Effector CD8-positive, alpha-beta T cell (primary cell): ENCODE results near the gene ASB3.
"Not testable (repeated sequence)": the region's sequence is repeated elsewhere in the genome, so short reads cannot be mapped to it uniquely, and the experiment has no call there.

Experiments
- DNase-seq: peaks from one replicate; lab custom pipeline; 2025; lab: John Stamatoyannopoulos, UW
- total RNA-seq, 4 experiments: gene quantifications; one replicate each; lab custom pipeline; 2026; lab: John Stamatoyannopoulos, UW

Gene ASB3, protein sequence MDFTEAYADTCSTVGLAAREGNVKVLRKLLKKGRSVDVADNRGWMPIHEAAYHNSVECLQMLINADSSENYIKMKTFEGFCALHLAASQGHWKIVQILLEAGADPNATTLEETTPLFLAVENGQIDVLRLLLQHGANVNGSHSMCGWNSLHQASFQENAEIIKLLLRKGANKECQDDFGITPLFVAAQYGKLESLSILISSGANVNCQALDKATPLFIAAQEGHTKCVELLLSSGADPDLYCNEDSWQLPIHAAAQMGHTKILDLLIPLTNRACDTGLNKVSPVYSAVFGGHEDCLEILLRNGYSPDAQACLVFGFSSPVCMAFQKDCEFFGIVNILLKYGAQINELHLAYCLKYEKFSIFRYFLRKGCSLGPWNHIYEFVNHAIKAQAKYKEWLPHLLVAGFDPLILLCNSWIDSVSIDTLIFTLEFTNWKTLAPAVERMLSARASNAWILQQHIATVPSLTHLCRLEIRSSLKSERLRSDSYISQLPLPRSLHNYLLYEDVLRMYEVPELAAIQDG
- total RNA-seq = 35.2 to 44.9 (median 42.5) reads per million in 4 experiments

DNA sequence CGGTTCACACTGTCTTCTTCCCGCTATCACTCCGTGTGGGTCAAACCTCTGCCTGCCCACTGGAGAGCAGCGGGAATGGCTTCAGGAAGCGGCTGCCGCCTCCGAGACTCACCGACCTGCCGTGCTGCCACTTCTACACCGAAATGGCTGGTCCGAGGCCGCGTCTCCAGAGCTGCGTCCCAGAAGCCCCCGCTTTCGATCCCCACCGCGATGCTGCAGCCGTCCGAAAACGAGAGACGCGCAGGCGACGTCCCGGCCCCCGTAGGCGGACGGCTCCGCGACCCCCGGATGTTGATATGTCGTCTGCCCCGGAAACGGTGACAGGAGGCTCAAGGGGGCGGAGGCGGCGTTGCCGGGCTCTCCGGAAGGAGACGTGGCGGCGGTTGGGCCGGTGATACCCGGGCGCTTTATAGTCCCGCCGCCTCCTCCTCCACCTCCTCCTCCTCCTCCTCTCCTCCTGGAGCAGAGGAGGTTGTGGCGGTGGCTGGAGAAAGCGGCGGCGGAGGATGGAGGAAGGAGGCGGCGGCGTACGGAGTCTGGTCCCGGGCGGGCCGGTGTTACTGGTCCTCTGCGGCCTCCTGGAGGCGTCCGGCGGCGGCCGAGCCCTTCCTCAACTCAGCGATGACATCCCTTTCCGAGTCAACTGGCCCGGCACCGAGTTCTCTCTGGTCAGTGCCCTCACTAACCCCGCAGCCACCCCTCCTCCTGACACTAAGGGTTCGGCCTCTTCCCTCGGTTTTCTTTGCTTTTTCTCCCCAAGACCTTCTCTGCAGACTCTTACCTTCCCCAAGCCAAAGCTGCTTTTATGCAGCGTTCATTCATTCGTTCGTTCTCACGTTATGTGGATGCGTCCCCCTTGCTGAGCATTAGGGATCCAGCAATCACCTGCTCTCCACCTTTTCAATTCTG is at the start of gene ASB3, which contains the start of gene ERLEC1:
ASB3 (minus strand) TSS at position 249 of the 909 bp plus-strand sequence. CDS start 21,381 bp downstream, outside the sequence.
ERLEC1 (plus strand) TSS at position 340 of the 909 bp plus-strand sequence; CDS start at position 507, 167 bp downstream.
- peak; percentile 80 for DNase-seq

DNA sequence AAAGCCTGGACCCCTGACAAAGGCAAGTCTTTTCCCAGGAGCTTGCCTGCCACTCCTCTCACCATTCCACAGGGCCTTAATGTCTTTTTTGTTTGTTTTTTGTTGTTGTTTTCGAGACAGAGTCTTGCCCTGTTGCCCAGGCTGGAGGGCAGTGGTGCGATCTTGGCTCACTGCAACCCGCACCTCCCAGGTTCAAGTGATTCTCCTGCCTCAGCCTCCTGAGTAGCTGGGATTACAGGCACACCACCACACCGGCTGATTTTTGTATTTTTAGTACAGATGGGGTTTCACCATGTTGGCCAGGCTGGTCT is 43.2 kb upstream of the ASB3 start:
- DNase-seq = not testable (repeated sequence)

DNA sequence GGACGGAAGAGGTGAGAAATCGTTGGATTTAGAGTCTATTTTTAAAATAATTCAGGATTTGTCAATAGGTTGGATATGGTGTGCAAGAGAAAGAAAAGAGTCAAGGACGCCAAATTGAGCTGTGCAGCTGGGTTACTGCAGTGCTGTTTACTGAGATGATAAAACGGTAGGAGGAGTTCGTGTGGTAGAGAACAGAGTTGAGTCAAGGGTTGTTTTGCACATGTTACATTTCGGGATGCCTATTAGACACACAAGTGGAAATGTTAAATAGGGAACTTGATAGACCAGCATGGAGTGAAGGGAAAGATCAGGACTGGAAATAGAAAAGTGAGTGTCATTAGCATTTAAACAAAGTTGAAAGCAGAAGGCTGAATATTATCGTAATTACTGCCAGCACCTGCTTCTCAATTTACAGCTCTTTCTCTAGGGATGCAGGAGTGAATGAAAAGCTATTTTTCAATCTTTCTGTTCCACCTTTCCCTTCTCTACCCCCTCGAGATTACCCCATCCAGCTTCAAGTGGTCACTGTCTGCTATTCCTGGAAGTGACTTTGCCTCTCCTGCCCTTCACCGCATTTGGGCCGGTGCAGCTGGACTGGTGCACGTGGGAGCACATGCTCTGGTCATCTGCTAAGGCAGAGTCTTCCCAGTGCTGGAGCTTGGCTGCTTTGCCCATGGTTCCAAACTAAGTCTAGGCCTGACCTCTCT is 42.7 kb upstream of the ASB3 start:
- no peak for DNase-seq

DNA sequence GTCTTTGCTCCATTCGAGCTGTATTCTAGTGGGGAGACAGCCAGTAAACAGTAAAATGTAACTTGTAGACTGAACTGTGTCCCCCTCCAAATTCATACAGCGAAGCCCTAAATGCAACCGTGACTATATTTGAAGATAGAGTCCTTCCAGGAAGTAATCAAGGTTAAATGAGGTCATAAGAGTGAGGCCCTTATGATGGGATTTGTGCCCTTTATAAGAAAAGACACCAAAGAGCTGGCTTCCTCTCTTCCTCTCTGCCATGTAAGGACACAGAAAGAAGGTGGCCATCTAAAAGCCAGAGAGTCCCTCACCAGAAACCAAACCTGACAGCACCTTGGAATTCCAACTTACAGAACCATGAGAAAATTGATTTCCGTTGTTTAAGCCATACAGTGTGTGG is 41.6 kb upstream of the ASB3 start:
- no peak for DNase-seq

DNA sequence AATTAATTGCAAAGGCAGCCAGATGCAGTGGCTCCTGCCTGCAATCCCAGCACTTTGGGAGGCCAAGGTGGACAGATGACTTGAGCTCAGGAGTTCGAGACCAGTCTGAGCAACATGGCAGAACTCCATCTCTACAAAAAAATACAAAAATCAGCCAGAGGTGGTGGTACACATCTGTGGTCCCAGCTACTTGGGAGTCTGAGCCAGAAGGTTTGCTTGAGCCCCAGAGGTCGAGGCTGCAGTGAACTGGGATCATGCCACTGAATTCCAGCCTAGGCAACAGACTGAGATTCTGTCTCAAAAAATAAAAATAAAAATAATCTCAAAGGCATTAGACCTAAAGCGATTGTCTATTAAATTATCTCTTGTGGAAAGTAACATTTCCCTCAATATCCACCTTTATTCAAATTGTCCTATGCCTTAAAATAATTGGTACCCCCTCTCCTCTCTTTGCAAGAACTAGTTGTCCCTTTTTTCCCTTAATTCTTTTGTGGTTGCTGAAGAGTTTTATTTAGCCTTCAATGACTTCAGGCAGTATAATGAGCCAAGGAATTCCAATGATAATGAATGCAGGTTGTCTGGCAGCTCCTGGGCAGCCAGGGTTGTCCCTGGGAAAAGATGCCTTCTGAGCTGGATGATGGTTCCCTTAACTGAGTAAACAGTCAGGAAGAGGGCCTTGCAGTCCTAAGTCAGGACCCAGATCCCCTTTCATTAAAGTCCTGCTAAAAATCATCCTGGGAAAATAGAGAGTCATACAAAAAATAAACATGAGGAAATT is 40.8 kb upstream of the ASB3 start:
- no peak for DNase-seq

DNA sequence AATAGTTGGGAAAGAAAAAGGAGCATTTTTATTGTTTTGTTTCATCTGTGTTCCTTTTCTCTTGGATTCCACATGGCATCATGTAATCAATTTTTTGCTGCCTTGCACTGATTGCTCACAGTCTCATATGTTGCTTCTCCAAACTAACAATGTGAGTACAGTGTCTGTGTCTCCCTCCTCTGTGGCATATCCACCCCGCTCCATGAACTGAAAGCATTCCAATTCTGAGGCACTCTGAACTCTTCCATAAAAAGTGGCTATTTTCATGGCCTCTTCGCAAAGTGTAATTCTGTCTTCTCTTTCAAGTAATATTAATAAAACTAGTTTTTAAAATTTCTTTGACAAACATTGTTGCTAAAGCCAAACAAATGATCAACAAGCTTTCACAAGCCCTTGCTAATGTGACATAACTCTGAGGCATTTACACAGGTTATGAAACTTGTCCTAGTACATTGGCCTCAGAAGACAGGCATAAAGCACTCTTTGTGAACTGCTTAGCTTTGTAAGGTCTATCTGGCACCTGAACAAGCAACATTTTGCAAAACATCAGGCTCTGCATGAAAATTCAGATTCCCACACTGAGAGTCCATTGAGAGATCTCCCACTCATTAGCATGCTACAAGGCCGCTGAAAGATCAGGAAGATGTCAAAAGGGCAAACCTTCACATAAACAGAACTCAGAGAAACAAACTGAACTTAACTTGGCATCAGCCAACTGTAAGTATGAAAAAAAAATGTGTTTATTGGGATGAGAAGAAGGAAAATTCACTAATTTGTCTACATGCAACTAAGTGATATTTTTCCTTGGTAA is 40.0 kb upstream of the ASB3 start:
- DNase-seq = no peak

DNA sequence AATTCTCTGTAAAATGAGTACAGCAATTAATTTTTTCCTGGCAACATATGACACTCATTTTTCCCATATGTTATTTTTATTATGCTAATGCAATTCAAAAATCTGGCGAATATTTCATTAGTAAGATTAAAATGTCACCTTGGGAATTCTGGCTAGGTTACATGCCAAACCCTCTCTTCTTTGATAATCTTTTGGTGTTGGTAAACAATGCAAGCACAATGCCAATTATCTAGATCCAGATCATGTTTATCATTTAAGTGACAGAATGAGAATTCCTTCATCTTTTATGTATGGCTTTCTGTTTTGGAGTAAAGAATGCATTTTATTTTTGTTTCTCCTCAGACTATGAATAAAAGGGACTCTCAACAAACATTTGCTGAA is 39.3 kb upstream of the ASB3 start:
- no peak for DNase-seq

DNA sequence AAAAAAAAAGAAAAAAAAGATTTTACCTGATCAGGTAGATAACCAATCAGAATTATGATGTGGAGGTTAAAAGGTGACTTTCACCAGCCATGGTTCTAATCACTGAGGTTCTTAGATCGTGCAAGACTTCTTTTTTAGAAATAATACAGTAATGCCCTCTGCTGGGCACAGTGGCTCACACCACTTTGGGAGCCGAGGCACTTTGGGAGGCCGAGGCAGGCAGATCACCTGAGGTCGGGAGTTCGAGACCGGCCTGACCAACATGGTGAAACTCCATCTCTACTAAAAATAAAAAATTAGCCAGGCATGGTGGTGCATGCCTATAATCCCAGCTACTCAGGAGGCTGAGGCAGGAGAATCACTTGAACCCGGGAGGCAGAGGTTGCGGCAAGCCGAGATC is 36.9 kb upstream of the ASB3 start:
- DNase-seq = not testable (repeated sequence)

DNA sequence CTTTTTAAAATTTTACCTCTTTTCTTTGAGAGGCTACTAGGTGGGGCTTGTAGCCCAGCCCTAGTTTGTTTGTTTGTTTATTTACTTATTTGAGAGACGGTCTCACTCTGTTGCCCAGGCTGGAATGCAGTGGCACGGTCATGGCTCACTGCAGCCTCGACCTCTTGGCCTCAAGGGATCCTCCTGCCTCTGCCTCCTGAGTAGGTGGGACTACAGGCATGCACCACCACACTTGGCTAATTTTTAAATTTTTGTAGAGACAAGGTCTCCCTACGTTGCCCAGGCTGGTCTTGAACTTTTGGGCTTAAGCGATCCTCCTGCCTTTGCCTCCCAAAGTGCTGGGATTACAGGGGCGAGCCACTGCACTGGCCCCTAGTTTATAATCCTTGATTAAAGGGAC is 35.1 kb upstream of the ASB3 start:
- no peak for DNase-seq

DNA sequence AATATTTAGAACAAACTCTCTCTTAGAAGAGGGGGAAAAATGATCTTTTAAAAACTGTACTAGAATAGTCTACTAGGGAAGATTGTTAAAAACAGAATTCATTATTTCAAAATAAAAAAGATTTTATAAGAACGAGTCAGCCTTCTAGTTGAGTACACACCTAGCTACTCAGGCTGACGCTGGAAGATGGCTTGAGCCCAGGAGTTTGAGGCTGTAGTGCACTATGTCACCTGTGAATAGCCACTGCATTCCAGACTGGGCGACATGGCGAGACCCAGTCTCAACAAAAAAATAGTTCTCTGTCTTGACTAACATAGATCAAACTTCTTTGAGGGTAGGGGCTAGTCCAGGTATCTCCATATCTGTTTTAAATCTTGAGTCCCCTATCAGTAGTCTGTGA is 34.0 kb upstream of the ASB3 start:
- DNase-seq = no peak

DNA sequence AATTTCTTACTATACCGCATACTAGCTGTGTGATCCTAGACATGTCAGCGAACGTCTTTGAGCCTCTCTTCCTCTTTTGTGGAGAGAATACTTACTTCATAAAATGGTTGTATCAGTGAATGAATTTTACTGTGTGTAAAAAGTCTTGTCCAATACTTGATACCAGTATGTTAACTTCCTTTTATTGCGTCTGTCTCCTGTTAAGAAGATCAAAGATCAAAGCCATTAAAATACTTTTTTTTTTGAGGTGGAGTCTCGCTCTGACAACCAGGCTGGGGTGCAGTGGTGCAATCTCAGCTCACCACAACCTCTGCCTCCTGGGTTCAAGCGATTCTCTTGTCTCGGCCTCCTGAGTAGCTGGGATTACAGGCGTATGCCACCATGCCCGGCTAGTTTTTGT is 33.3 kb upstream of the ASB3 start:
- no peak for DNase-seq

DNA sequence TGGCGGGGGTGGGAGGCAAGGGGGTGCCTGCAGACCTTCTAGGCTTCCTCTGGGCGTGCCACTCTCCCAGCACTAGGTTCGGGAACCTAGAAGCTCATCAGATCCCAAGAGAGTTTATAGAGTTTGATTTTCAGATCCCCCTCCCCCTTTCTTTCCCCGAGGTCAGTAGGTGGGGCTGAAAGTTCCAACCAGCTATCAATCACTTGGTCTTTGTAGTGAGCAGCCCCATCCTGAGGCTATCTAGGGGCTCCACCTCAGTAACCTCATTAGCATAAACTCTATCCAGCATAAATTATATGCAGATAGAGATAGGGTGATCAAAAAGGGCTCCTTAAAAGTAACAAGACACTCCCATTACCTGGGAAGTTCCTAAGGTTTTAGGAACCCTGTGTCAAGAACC is 32.9 kb upstream of the ASB3 start:
- DNase-seq = no peak

DNA sequence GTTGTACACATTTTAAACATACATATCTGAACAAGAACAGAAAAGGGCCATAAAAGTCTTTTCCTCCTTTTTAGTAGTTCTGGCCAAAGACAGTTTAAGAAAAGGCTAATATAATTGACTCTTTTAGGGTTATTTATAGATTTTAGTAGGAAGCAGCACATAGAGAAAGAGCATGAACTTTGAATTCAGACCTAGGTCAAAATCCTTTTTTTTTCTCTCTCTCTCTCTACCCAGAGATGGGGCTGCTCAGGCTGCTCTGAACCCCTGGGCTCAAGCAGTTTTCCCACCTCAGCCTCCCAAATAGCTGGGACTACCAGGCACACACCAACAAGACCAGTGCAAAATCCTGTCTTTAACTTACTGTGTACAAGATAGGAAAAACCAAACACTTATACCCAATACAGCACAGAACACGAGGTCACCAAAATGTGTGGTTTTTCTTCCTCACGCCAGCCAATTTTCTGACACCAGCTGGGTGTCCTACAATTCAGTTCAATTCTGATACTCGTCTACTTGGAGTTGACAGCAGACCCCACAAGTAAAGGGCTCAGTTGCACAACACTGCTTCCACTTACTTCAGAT is 32.2 kb upstream of the ASB3 start:
- no peak for DNase-seq

DNA sequence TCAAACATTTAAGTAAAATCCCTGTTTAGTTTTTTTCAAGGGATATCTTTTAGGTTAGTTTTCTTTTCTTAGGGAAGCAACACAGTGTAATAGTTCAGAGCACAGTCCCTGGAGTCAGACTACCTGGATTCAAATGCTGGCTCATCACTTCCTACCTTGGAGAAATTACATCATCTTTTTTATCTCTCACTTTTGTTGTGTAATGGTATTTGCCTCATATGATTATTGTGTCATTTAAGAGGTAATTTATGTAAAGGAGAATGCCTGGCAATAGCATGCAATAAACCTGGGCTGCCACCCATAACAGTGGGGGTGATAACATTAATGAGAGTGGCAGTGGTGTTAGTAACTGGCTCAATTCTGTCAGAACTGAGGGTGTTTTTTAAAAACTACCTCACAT is 26.4 kb upstream of the ASB3 start:
- no peak for DNase-seq

DNA sequence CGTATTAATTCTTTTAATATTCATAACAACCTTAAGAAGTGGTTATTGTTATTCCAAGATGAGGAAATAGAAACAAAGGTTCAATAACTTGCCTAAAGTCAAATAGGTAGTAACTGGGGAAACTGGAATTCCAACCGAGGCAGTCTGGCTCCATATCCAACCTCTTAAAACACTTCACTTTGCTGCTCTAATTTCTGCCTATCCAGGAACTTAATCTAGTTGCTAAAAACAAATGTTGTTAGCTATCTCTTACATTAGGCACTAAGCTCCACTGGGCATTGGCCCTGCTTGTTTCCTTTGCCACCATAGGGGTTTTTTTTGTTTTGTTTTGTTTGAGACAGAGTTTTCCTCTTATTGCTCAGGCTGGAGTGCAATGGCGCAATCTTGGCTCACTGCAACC is 24.8 kb upstream of the ASB3 start:
- DNase-seq = no peak

DNA sequence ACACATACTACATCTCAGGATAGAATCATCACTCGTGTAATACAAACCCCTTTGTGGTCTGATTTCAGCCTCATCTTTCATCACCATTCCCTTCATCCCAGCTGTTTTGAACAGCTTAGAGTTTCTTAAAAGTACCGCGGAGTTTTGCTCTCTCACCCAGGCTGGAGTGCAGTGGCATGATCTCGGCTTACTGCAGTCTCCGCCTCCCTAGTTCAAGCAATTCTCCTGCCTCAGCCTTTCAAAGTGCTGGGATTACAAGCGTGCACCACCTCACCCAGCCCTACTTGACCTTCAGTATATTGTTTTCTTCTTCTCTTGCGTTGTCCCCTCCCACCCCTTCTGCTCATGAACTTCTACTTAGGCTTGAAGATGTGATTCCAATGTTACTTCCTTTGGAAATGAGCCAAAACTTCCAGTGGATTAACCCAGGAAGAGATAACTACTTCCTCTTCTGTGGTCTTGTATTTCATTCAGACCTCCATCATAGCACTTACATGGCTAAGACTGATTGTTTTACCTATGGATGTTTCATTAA is 15.9 kb upstream of the ASB3 start:
- DNase-seq = no peak

DNA sequence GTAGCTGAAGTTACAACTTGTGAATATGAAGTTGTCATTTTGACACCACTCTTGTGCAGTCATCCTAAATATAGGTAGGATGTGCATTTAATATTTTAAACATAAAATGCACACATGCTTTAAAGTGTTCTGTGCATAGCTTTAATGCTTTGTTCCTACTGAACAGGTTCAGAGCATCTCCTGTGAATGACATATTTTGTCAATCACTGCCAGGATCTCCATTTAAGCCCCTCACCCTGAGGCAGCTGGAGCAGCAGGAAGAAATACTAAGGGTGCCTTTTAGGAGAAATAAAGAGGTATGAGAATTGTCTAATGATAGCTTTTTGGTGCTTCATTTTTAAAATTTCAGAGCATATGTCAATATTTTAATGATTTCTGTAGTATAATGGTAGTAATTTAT is 14.8 kb upstream of the ASB3 start:
- no peak for DNase-seq

DNA sequence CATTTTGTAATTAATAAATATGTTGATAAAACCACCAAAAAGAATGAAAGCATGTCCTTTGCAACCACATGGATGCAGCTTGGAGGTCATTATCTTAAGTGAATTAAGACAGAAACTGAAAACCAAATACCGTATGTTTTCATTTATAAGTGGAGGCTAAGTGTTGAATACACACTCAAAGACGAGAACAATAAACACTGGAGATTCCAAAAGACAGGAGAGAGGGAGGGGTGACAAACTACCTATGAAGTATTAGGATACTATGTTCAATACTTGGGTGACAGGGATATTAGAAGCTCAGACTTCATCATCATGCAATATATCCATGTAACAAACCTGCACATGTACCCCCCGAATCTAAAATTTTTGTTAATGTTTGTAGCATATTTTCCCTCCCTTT is 7.1 kb upstream of the ASB3 start:
- DNase-seq = no peak

DNA sequence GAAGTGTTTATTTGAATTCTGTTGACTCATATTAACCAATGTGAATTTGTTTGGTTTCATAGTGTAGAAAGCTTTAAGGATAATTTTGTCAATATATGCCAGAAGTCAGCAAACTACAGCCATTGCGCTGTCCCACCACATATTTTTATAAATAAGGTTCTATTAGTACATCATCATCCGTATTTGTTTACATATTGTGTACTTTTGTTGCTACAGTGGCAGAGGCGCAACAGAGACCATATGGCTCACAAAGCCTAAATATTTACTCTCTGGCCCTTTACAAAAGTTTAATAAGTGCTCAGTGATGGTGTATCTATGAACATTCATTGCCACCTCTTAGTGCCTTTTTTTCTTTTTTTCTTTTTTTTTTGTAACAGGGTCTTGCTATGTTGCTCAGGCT is 6.5 kb upstream of the ASB3 start:
- DNase-seq = no peak
